Activated naive CD8-positive, alpha-beta T cell treated with anti-CD3 and anti-CD28 coated beads, Interleukin-2, amount 50 U/mL, for 16 hours (primary cell): ENCODE data around the gene ASIC1.
"Not testable (repeated sequence)": the region's sequence is repeated elsewhere in the genome, so short reads cannot be mapped to it uniquely, and the experiment has no call there.

Source experiments
- DNase-seq: peaks from one replicate; pipeline ENCODE4 v3.0.0-alpha.2; 2020; ENCODE audit warnings: low read depth, low spot score

Gene ASIC1

DNA sequence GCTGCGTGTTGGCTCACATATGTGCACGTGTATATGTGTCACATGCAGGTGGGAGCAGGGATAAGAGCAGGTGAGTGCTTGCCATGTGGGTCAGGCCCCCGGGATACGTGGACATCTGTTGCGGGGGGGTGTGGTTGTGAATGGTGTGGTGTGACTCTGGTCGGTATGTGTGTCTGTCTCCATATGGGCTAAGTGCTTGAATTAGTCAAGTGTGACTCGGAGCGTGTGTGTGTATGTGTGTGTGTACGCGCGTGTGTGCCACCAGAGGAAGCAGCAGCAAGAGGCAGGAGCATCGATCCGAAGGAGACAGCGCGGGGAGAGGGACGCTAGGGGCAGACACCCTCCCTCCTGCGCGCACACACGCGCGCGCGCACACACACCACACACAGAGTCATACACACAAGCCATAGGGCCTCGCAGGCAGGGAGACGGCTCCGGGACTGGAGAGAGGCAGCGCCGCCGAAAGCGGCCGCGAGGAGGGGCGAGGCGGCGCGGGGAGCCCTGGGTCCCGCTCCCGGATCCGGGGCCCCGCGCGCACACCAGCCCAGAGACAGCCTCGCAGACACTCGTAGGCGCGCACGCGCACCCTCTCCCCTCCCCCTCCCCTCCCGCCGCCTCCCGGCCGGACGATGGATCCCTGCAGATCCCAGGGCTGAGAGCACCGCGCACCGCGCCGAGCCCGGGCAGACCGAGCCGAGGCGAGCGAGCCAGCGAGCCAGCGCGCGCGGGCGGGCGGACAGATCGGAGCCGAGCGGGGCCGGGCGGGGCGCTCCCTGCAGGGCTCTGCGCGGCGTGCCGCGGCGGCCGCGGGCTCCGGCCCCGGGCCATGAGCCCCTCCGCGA is at the start of gene ASIC1:
TSS of gene ASIC1 (plus strand) at position 597 of the 842 bp plus-strand sequence. CDS start 1,171 bp downstream, outside the sequence.
- DNase-seq, result no peak

DNA sequence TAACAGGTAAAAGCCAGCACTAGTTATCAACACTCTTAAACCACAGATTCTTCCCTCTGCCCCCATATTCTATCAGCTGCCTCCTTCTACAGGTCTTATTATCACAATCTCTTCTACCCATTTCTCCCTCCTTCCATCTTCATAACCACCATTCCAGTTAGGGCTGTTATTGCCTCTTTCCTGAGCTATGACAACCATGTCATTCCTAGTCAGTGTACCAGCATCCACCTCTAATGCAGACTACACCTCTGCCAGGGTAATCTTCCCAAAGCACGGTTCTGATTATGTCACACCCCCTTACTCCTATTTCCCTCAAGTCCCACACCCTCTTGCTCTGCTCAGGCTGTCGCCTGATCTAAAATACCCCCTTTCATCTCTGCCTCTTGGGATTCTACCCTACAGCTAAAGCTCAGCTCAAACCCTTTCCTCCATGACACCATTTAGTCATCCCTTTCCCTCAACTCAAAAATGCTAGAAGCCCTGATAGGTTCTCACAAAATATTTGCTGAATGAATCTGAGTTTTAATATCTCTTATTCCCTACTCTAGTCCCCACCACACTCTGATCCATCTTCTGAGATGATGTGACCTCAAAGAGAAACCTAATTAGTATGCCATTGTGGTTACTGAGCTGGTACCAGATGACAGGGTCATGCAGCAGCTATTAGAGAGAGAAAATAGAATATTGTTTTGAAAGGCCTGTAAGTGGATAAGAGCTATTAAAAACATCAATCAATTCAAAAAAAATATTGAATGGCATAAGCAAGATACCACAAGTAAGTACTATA is 43.8 kb upstream of the ASIC1 start:
- DNase-seq, result no peak

DNA sequence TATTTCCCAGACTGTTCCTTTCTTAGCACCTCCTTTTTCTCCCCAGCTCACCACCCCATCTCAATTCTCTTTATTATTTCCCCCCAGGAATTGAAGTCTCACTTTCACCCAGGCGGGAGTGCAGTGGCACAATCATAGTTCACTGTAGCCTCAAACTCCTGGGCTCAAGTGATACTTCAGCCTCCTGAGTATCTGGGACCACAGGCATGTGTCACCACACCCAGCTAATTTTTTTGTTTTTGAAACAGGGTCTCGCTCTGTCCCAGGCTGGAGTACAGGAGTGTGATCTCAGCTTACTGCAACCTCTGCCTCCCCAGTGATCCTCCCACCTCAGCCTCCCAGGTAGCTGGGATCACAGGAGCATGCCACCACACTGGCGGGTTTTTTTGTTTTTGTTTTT is 43.1 kb upstream of the ASIC1 start:
- DNase-seq, result no peak

DNA sequence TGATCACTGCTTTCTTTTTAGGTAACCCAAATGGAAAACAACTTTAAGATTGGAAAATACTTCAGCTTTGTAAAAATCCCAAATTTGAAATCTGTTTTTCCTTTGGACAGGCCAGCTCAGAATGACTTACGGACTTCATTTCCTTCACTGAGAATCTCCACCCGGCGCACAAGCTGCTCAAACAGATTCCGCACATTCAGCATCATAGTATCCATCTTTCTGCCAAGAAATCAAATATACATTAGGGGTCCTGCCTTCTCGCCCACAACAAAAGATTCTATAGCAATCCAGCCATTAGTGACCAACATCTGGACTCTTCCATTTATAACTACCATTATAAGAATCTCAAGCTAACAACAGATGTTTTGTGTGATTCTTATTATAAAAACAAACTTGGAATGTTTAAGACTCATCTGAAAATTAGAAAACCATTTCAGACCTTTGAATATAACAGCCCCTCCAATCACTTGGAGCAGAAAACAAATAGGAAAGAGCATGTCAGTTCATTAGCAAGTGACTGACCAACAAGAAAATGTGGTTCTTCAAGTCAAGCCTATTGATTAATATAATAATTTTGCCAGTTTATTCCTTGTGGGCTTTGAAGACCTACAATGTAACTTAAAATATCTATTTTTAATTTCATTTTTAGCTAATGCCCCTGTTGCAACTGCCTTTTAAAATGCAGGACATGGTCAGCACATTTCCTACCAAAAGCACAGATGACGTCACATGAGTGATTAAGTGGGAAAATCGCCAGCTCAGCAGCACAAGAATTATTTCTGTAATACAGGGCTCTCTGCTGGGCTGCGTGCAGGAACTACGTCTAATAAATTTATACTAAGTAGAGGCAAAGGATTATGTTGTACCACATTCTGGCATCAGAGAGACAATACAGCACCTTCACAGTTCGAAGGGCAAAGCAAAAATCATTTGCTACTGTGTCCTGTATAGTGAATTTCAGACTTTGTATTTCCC is 40.6 kb upstream of the ASIC1 start:
- no peak for DNase-seq

DNA sequence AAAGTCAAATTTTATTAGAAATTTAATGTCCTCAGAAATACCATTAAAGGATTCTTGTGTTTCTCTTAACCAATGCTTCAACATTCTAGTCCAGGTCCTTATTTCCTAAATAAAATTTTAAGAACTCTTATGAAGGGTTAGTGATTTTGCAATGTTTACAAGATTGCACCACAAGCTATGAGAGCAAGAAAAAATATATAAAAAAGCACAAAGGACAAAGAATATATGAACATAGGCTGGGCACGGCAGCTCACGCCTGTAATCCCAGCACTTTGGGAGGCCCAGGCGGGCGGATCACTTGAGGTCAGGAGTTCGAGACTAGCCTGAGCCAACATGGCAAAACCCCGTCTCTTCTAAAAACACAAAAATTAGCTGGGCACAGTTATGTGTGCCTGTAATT is 39.8 kb upstream of the ASIC1 start:
- no peak for DNase-seq

DNA sequence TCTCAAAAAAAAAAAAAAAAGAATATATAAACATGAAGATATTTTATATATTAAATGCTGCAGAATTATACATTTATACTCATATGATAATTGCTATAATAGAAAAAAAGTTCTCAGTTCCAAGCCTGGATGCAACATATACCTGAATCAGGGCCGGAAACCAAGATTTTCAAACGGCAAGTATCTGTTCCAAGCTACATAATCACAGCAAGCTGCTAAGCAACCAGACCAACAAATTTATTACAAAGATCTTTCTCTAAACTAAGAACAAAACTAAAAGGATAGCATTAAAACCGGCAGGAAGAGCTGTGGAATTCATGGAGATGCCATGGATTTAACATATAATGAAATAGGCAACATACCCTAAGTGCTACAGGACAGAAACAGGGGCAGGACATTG is 39.2 kb upstream of the ASIC1 start:
- no peak for DNase-seq

DNA sequence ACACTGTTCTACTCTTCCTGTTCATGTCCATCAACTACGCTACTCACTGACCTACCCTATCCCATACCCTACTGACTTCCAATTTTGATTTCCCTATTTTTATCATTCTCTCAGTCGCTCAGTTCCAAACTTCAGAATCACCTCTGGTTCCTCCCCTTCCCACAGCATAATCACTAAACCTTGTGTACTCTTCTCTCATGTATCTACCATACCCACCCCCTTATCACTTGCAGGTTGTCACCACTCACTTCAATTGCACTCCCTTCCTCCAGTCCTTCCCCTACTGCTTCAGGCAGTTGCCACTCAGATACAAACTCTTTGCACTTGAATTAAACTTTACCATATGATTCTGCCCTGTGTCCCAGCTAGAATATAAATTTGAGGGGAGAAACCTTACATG is 38.4 kb upstream of the ASIC1 start:
- DNase-seq, result no peak

DNA sequence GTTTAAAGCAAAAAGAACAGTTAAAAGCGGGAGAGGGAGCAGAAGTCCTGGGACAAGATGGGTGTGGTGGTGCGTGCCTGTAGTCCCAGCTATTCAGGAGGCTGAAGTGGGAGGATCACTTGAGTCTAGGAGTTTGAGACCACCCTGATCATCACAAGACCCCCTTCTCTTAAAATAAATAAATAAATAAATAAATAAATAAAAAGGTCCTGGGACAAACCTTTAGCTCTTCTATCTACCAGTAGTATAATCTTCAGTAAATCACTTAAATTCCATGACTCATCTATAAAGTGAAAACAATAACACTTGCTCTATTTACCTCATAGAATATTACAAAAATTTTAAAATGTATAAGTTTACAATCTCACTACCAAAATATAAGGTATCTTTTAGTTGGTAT is 37.9 kb upstream of the ASIC1 start:
- no peak for DNase-seq

DNA sequence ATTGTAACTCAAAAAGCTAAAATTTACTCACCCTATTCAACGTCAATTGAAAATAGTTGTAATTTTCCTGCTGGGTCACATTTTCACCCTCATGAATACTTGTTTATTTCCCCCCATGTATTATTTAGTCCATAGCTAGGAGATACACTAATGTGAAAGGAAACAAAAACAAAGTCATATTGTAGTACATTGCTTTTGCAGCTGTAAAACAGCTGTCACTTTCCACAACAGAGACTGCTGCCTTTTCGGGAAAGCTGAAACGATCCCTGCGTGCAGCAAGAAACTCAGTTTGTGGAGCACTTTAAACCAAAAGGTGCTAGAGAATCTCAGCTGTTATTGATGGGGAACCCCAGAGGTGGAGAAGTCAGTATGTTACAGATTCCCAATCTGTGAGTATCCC is 36.4 kb upstream of the ASIC1 start:
- DNase-seq, result no peak

DNA sequence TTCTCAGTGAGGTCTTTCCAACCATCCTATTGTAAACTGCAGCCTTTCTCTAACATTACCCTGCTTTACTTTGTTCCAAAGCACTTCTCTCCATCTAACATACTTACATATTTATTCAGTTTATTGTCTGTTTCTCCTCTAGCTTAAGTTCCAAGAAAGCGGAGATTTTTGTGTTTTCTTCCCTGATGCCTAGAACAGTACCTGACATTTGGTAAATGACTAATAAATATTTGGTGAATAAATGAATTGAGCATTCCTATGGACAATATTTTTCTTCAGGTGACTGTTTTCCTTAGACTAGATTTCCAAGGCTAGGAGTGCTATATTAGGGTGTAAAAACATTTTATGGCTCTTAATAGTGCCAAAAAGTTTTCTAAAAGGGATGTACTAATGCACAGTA is 34.5 kb upstream of the ASIC1 start:
- no peak for DNase-seq

DNA sequence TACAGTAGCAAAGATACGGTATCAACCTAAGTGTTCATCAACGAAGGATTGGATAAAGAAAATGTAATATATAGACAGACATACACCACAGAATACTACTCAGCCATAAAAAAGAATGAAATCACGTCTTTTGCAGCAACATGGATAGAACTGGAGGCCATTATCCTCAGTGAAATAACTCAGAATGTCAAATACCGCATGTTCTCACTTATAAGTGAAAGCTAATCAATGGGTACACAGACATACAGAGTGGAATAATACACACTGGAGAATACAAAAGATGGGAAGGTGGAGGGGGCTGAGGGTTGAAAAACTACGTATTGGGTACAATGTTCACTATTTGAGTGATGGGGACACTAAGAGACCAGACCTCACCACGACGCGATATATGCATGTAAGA is 33.2 kb upstream of the ASIC1 start:
- no peak for DNase-seq

DNA sequence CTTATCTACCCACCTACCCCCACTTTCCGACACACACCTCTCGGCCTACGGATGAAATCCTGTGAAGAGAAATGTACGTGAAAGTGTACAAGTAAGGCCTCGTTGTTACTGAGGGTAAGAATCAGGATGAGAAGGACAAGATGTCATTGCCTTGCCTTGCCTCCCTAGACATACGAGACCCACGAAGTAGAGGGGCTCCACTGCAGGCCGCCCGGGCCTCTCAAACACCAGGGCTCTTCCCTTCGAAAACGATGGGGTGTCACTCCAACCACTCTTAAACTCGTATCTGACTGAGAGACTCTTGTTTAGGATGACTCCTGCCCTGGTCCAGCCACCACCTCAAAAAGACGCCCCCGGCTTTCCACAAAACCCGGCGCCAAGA is 32.6 kb upstream of the ASIC1 start:
- no peak for DNase-seq

DNA sequence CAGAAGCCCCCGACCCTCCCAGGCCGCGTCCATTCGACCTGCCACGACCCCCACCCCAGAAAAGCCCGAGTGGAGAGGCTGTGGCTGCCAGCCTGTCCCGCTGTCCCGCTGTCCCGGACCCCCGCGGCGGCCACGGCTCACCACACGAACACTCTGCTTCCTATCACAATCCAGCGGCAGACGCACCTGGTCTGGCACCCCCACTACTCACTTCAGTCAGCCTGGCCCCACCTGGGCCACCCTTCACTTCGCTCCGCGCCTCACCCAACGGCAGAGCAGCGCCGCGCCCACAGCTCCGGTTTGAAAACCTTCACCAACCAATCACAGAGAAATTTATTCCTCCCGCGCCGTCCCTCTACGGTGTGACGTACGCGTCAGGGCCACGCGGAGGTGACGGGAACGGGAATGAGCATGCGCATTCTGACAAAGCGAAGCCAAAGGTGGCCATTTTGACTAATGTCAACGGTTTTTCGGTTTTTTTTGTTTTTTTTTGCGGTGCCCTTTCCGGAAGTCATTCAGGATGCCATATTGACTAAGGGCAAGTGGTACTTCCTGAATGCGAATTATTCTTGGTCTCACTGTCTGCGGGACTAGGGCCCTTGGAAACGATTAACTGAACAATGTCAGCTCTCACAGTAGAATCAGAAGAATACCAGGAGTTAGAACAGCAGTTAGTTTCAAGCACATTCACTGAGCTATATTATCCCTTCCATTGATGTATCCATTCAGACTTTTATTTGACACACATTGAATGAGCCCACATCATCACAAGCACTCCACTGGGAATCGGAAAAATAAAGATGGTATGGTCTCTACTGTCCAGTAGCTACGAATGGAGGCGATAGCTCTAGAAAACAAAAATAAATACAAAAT is 32.0 kb upstream of the ASIC1 start, which contains the start of gene RACGAP1:
TSS of gene RACGAP1 (minus strand) at position 308 of the 873 bp plus-strand sequence. CDS start 8,779 bp downstream, outside the sequence.
- DNase-seq, result peak; percentile 87

DNA sequence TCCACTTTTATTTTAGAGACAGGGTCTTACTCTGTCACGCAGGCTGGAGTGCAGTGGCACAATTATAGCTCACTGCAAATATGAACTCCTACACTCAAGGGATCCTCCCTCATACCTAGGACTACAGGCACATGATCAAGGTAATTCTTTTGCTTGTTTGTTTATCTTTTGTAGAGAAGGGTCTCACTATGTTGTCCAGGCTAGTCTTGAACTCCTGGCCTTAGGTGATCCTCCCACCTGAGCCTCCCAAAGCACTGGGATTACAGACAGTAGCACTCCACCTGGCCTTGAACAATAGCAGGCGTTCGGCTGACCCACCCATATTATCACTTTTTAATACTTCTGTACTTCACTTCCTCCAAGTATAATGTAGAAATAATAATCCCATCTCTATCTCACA is 30.7 kb upstream of the ASIC1 start:
- DNase-seq, result no peak

DNA sequence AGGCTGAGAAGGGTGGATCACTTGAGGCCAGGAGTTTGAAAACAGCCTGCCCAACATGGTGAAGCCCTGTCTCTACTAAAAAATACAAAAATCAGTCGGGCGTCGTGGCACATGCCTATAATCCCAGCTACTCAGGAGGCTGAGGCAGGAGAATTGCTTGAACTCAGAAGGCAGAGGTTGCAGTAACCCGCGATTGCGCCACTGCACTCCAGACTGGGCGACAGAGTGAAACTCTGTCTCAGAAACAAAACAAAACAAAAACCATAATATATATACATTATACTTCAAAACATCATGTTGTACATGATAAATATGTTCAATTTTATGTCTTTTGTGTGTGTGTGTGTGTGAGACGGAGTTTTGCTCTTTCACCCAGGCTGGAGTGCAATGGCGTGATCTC is 26.9 kb upstream of the ASIC1 start:
- not testable (repeated sequence) for DNase-seq

DNA sequence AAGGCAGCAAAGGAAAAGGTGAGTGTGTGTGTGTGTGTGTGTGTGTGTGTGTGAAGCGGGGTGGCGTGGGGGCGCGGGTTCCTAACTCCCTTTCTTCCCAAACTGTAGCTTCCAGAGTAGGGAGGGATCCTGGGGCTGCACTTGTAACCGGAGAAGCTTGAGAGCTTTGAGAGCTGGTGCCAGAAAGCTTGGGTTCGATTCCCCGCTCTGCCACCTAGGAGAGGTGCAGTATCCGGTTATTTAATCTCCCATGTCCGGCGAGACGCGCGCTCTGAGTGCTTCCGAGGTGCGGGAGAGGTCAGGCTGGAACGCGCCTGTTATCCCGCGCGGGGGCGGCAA is 24.9 kb upstream of the ASIC1 start:
- no peak for DNase-seq

DNA sequence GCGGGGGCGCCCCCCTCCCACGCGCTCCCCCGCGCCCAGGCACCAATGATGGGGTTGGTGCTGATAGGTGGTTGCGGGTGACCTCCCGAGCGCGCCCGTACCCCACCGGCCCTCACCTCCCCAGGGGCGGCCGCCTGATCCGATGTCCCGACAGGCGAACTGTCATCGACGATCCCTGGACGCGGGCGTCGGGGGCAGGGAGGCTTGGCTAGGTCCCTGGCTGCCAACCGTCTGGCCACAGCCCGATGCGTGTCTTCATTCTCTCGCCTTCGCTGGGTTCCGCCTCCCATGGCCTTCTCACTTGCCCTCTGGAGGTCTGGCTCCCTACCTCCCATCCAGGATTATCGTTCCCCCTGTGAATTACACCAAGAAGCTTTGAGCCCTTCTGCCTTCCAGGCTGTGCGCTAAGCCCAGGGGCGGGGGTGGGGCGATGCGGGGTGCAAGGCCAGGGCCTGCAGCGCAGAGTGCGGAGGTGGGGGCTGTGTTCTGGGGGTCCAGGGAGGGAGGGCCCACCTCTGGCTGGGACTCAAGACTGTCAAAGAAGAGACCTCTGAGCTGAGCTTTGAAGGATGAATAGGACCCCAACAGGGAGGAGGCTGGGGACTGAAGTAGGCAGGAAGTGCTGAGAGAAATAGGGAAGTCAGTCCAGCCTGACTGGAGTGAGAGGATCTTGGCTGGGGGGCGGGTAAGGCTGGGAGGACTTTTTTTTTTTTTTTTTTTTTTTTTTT is 24.4 kb upstream of the ASIC1 start:
- DNase-seq, result no peak

DNA sequence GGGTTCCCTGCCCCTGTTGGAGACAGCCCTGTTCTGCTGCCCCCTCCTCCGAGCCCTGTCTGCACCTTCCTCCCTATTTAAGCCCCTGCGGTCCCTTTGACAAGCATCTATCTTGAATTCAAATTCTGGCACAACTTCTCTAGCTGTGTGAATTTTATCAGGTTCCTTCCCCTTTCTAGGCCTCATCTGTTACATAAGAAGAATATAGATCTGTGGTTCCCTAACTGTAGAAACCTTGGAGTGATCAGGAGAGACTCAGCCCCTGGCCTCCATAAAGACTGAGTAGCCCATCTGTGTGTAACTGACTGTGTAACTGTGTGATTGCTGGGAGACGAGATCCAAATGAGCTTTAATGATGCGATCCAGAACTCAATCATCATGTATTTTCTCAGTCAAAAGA is 19.1 kb upstream of the ASIC1 start:
- no peak for DNase-seq

DNA sequence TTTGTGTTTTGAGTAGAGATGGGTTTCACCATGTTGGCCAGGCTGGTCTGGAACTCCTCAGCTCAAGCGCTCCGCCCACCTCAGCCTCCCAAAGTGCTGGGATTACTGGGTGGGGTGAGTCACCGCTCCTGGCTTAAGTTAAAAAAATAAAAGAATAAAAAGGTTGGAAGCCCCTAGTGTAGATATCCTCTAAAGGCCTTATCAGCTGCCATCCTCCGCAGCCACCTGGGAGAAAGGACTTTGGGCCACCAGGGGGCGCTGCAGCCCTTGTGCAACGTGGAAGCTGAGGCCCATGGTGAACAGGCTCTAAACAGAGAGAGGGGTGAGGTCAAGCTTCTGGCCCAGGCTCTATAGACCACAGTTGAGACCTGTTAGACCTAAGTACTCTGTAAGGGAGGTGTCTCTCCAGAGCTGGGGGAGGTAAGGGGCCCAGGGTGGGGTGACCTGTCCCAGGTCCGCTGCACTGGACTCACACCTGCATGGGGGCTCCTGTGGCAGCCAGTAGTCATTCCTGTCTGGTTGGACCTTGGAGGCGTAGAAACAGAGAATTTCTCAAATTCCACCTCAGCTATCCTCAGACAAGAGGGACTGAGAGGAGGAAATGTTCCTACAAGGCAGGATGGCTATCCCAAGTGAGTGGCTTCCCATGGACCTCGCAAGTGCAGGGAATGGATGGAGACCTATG is 18.1 kb upstream of the ASIC1 start:
- DNase-seq, result peak; percentile 76

DNA sequence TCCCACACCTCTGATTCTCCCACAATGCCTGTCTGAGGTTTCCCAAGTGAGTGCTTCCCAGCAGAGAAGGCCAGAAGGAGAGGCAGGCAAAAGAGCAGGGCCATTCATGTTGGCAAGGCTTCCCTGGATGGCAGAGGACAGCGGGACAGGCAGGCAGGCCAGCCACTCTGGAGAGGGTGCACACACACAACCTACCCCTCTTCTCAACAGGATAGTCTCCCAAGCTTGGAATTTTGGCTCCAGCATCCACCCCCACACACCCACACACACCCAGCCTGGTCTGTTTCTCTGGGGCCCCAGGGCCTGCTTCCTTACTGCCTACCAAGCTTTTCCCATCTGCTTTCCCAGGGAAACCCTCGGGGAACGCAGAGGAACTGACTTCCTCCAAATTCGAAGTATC is 16.7 kb upstream of the ASIC1 start:
- DNase-seq, result no peak
